Neural cell (in vitro differentiated cells): ENCODE data around the gene EGFL8. TPM values are rescaled to one million over a fixed set of nuclear protein-coding genes. Genes with fewer than 3 reads are reported as not detected.
A peak's percentile ranks its signal among the peaks of the same experiment; 100 is the strongest.
"Not testable (repeated sequence)": the region's sequence is repeated elsewhere in the genome, so short reads cannot be mapped to it uniquely, and the experiment has no call there.

ENCODE experiments used
- H2AFZ ChIP-seq: fragments of 200-600, 300-800 bp; sonication (generic), shearing (Covaris generic); 2 replicates; pipeline ENCODE4 v1.6.0; 2014; ENCODE audit warnings: low read depth, mild to moderate bottlenecking, antibody characterized with exemption, low read length, moderate library complexity
- H3F3A ChIP-seq: fragments of 200-600 bp; shearing (Covaris generic); 2 replicates; pipeline ENCODE4 v1.6.1; 2016; ENCODE audit warnings: mild to moderate bottlenecking, moderate library complexity, mixed read lengths, antibody characterized with exemption, low read length; ENCODE audit not compliant: insufficient read depth, poor library complexity, severe bottlenecking
- H3K27ac ChIP-seq: fragments of 200-600, 300-800 bp; sonication (generic), shearing (Covaris generic); 2 replicates; pipeline ENCODE4 v1.5.1; 2014; ENCODE audit warnings: mild to moderate bottlenecking, low read length, moderate library complexity
- H3K27me3 ChIP-seq: fragments of 300-800, 200-600 bp; sonication (generic), shearing (Covaris generic); 2 replicates; pipeline ENCODE4 v1.6.0; 2014; ENCODE audit warnings: mild to moderate bottlenecking, low read depth, low read length, moderate library complexity; ENCODE audit not compliant: insufficient read depth
- H3K36me3 ChIP-seq: fragments of 300-800, 200-600 bp; sonication (generic), shearing (Covaris generic); 2 replicates; pipeline ENCODE4 v1.5.1; 2014; ENCODE audit warnings: mild to moderate bottlenecking, antibody characterized with exemption, low read length, moderate library complexity; ENCODE audit not compliant: insufficient read depth
- H3K4me2 ChIP-seq: fragments of 300-800, 200-600 bp; sonication (generic), shearing (Covaris generic); 2 replicates; pipeline ENCODE4 v1.6.0; 2014; ENCODE audit warnings: mild to moderate bottlenecking, low read length
- H3K4me3 ChIP-seq: fragments of 300-800, 200-600 bp; sonication (generic), shearing (Covaris generic); 2 replicates; pipeline ENCODE4 v1.5.1; 2014; ENCODE audit warnings: mild to moderate bottlenecking, low read length, moderate library complexity
- H3K79me2 ChIP-seq: fragments of 200-600 bp; shearing (Covaris generic); replicated peaks from 2 replicates; pipeline ENCODE4 v1.6.0; 2014; ENCODE audit warnings: mild to moderate bottlenecking, low read length, moderate library complexity; ENCODE audit not compliant: insufficient read depth
- H3K9ac ChIP-seq: fragments of 300-800, 200-600 bp; sonication (generic), shearing (Covaris generic); 2 replicates; pipeline ENCODE4 v1.6.1; 2016; ENCODE audit warnings: mild to moderate bottlenecking, low read length, mixed read lengths
- H3K9me2 ChIP-seq: fragments of 200-600 bp; shearing (Covaris generic); 2 replicates; pipeline ENCODE4 v1.6.1; 2016; ENCODE audit warnings: mild to moderate bottlenecking, low read length, mixed read lengths; ENCODE audit not compliant: insufficient read depth
- H3K9me3 ChIP-seq: fragments of 200-600, 300-800 bp; sonication (generic), shearing (Covaris generic); 2 replicates; pipeline ENCODE4 v1.6.1; 2016; ENCODE audit warnings: mild to moderate bottlenecking, mixed run types, low read length, moderate library complexity, mixed read lengths
- H4K20me1 ChIP-seq: fragments of 200-600 bp; shearing (Covaris generic); 2 replicates; pipeline ENCODE4 v1.6.1; 2016; ENCODE audit warnings: mild to moderate bottlenecking, mixed run types; ENCODE audit not compliant: insufficient read depth
- EP300 ChIP-seq: fragments of 450-650 bp; conservative IDR thresholded peaks from 2 replicates; pipeline ENCODE4 v1.6.1; 2014; ENCODE audit warnings: antibody characterized with exemption, mild to moderate bottlenecking, moderate library complexity; ENCODE audit not compliant: poor library complexity, severe bottlenecking
- EZH2 ChIP-seq: fragments of 200-600, 300-800 bp; shearing (Covaris generic), sonication (generic); IDR thresholded peaks from 2 replicates; pipeline ENCODE4 v1.6.1; 2014; ENCODE audit warnings: antibody characterized with exemption, low read length, borderline replicate concordance, mild to moderate bottlenecking; ENCODE audit not compliant: insufficient read depth, poor library complexity, severe bottlenecking
- MXI1 ChIP-seq: fragments of 450-650 bp; conservative IDR thresholded peaks from 2 replicates; pipeline ENCODE4 v1.6.1; 2014; ENCODE audit warnings: antibody characterized with exemption, mild to moderate bottlenecking; ENCODE audit not compliant: poor library complexity, severe bottlenecking
- POLR2AphosphoS5 ChIP-seq: IDR thresholded peaks from 2 replicates; pipeline ENCODE4 v1.6.1; 2012
- RAD21 ChIP-seq: fragments of 450-650 bp; conservative IDR thresholded peaks from 2 replicates; pipeline ENCODE4 v1.6.1; 2014; ENCODE audit warnings: antibody characterized with exemption, mild to moderate bottlenecking, moderate library complexity
- REST ChIP-seq: IDR thresholded peaks from 2 replicates; pipeline ENCODE4 v1.6.1; 2012; ENCODE audit warnings: borderline replicate concordance
- SMC3 ChIP-seq: fragments of 450-650 bp; conservative IDR thresholded peaks from 2 replicates; pipeline ENCODE4 v1.6.1; 2014; ENCODE audit warnings: antibody characterized with exemption, mild to moderate bottlenecking, moderate library complexity; ENCODE audit not compliant: poor library complexity
- TAF1 ChIP-seq: IDR thresholded peaks from 2 replicates; pipeline ENCODE4 v1.6.1; 2012; ENCODE audit warnings: low read depth
- polyA plus RNA-seq: library from polyadenylated mRNA; depleted of rRNA; stranded (reverse); fragments of >200 nt; gene quantifications from 2 replicates; pipeline ENCODE4 v1.2.3, GENCODE V29; 2014
- TF ChIP-seq, protein P1 (sequence below): fragments of 450-650 bp; IDR thresholded peaks from 2 replicates; pipeline ENCODE4 v1.5.1; 2014; ENCODE audit warnings: antibody characterized with exemption, mild to moderate bottlenecking, moderate library complexity; ENCODE audit not compliant: poor library complexity, severe bottlenecking

The EGFL8 gene
- polyA plus RNA-seq, 1 donor from 2014 or later = 22.4 TPM

DNA sequence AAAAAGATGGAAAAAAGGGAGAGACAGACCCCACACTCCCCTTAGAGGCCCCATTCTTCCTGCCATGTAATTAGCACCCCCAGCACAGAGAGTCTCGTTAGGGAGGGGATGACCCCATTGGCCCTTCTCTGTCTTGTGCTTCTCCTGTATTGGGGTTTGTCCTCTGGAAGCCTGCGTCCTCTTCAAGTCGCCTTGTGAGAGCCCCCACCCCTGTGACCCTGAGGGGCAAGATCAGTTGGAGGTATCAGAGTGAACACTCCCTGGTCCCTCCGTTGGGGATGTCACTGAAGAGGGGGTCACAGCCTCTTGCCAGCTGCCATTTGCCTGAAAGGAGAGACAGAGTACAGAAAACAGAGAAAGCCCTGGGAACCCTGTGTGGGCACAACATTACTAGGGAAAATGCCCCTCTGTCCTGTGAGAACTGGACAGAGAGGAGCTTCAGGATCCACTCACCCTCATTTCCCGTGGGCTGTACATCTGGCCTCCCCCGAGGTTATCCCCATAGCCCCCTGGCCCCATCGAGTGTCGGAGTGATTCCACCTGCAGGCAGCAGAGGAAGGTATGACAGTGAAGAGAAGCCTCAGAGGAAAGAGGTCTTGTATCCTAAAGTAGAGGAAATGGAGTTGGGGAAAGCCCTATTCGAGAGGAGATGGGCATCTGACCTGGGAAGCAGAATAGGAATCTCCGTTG lies 21.9 kb downstream of the EGFL8 start:
- H3F3A ChIP-seq, H4K20me1 ChIP-seq, H3K27ac ChIP-seq, H3K4me2 ChIP-seq, H3K4me3 ChIP-seq, H3K27me3 ChIP-seq, H3K36me3 ChIP-seq, H2AFZ ChIP-seq, H3K9me3 ChIP-seq, H3K9ac ChIP-seq, H3K9me2 ChIP-seq: not testable (repeated sequence)
- H3K79me2 ChIP-seq = peaks cover 17% of the 10 kb centered on the region

DNA sequence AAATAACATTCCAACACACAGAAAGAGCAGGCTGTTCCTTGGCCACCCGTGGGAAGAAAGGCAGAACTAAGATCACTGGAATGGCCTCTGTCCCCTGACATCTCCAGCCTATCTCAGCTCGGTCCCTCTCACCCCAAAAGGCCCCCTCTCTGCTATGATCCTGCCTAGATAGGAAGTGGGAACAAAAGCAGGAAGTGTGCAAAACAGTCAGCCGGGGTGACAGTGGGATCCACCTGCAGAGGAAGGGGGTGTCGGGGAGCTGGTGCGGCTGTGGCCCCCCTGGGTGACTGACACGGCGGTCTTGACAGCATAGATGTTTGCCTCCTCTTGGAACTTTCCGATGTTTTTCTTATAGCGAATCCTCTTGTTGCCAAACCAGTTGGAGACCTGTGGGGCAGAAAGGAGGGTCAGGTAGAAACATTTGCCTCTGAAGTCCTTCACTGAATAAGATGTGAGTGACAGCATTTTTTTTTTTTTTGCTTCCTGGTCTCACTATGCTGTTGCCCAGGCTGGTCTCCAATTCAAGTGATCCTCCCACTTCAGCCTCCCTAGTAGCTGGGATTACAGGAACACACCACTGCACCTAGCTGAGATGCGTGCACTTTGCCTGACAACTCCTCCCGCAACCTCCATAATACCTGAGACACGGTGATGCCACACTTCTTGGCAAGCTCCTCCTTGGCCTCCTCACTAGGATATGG lies 22.8 kb downstream of the EGFL8 start:
- Histone ChIP-seq H3K9ac (no peak overlapping the region), H2AFZ (no peak overlapping the region), H3K36me3 (no peaks in the 10 kb centered on the region), H3K4me2 (no peak overlapping the region), H3F3A (no peaks in the 10 kb centered on the region), H4K20me1 (no peaks in the 10 kb centered on the region), H3K27me3 (no peaks in the 10 kb centered on the region), H3K4me3 (no peak overlapping the region), H3K27ac (no peak overlapping the region), H3K79me2 (peaks cover 17% of the 10 kb centered on the region), H3K9me3 (no peaks in the 10 kb centered on the region), H3K9me2 (no peaks in the 10 kb centered on the region)
- TF ChIP-seq, protein P1, sequence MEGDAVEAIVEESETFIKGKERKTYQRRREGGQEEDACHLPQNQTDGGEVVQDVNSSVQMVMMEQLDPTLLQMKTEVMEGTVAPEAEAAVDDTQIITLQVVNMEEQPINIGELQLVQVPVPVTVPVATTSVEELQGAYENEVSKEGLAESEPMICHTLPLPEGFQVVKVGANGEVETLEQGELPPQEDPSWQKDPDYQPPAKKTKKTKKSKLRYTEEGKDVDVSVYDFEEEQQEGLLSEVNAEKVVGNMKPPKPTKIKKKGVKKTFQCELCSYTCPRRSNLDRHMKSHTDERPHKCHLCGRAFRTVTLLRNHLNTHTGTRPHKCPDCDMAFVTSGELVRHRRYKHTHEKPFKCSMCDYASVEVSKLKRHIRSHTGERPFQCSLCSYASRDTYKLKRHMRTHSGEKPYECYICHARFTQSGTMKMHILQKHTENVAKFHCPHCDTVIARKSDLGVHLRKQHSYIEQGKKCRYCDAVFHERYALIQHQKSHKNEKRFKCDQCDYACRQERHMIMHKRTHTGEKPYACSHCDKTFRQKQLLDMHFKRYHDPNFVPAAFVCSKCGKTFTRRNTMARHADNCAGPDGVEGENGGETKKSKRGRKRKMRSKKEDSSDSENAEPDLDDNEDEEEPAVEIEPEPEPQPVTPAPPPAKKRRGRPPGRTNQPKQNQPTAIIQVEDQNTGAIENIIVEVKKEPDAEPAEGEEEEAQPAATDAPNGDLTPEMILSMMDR = no peak
- TF ChIP-seq REST = no peak
- TF ChIP-seq EP300 = no peak
- no peak for TF ChIP-seq EZH2
- TF ChIP-seq POLR2AphosphoS5 = no peak
- no peak for TF ChIP-seq RAD21
- no peak for TF ChIP-seq TAF1
- TF ChIP-seq MXI1 = no peak
- TF ChIP-seq SMC3 = no peak

GRCh38 chr6:32187725-32188380 lies 23.5 kb downstream of the EGFL8 start:
- H3K9ac ChIP-seq, H3K27me3 ChIP-seq, H3K4me2 ChIP-seq, H3K36me3 ChIP-seq, H2AFZ ChIP-seq, H3K9me3 ChIP-seq, H4K20me1 ChIP-seq, H3F3A ChIP-seq, H3K9me2 ChIP-seq, H3K27ac ChIP-seq: not testable (repeated sequence)
- Histone ChIP-seq H3K4me3 (peak overlapping the region; percentile 75), H3K79me2 (peaks cover 17% of the 10 kb centered on the region)
